GM12872 (cell line): ENCODE measurements around the gene COL27A1.

ENCODE experiments used
- CTCF ChIP-seq: IDR thresholded peaks from 3 replicates; pipeline ENCODE4 v1.5.1; 2011; ENCODE audit warnings: low read depth, mild to moderate bottlenecking, low read length, moderate library complexity; ENCODE audit not compliant: insufficient read depth

COL27A1 gene

GRCh38 chr9:114205171-114206015, 50.1 kb downstream of the COL27A1 start:
- no peak for TF ChIP-seq CTCF

GRCh38 chr9:114206221-114206789, 51.0 kb downstream of the COL27A1 start:
- TF ChIP-seq CTCF: no peak

DNA sequence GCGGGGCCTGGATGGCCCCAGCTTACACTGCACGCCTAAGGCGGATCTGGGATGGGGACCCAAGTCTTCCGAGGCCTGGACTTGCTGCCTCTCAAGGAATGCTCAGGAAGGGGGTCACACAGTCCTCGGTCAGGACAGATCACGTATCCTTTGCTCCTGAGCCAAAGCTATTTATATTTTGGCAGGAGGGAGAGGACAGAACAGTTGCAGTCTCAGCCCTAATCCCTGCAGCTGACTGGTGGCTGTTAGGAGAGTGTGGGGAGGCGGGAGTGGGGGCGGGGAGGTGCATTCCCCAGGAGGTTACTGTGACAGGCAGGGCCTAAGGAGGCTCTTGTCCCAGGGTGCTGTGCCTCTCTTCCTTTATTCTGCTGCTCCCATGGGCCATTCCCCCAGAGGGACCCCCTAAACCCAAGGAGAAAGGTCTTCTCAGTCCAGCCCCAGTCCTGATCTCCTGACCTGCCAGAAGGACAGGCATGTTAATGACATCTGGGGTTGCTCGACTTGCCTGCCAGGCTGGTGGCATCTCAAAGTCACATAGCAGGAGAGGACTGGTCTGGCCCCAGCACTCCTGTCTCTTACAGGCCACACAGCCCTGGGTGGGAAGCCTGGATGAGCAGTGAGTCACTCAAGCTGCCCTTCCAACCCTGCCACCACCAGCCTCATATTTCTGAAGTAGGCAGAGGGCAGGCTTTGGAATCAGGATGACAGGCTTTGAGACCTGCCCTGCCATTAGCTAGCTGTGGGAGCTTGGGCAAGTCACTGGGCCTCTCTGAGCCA, 51.9 kb downstream of the COL27A1 start:
- no peak for TF ChIP-seq CTCF

- TF ChIP-seq CTCF: no peak
Measured at GRCh38 chr9:114207845-114208244, 52.5 kb downstream of the COL27A1 start.

- no peak for TF ChIP-seq CTCF
Measured at GRCh38 chr9:114209151-114209550, 53.8 kb downstream of the COL27A1 start.

- TF ChIP-seq CTCF: no peak
Measured at GRCh38 chr9:114210136-114210535, 54.8 kb downstream of the COL27A1 start.

DNA sequence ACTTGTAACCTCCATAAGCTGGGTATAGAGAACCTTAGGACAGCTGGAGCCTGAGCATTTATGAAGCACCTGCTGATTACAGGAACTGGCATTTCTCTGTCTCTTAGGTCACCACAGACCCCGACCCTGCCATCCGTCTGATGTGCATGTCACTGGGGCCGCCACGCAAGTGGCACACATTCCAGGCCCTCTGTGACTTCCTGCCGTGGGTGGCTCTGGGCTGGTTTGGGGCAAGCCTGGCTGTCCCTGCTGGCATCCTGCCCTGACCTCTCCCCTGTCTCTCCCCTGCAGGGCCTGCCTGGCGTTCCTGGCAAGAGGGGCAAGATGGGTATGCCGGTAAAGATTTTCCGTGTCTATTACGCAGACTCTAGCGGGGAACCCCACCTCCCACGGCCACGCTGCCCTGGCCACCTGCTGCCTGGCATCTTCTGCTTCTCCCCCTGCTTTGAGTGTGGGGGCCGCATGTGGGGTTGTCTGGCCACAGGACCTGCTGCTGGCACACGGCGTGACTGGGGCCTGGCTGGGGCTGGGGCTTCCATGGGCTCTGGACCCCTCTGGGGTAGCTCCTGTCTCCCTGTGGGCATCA, 55.4 kb downstream of the COL27A1 start:
- TF ChIP-seq CTCF: no peak
